RCC 7860 (cell line): ENCODE measurements around the gene OR51T1.

Source experiments
- DNase-seq: peaks from one replicate; pipeline ENCODE4 v3.0.0-alpha.2; 2015; ENCODE audit warnings: low spot score
- FAIRE-seq: peaks from 2 replicates; lab custom pipeline; 2012; peaks lifted over from hg19 to GRCh38; lab: Jason Lieb, UNC

The OR51T1 gene

DNA sequence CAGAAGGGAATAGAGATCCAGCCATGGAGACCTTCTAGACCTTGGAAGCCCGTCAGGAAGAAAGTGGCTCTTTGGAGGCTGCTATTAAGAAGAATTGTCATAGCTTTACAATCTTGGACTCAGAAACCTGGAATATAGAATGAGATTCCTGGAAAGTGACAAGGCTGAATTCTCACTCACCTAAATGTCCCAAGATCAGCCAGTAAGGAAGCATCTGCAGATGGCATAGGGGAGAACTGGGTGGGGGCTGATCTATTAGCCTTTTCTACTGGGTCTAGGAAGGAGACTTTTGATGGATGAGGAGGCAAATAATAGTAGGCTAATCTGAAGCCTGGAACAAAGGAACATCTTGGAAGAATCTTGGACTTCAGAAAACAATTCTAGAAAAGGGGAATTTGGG is 42.5 kb downstream of the OR51T1 start, which contains the start of gene OR51G1:
TSS of gene OR51G1 (minus strand) at position 101 of the 400 bp plus-strand sequence. CDS start at position 101, 0 bp downstream.
- DNase-seq: no peak
- FAIRE-seq: no peak

GRCh38 chr11:4926608-4927007 is 44.9 kb downstream of the OR51T1 start:
- DNase-seq (no peak), FAIRE-seq (no peak)
